AG04450 (cell line): ENCODE results near the gene PRG2. TPM values are rescaled to one million over a fixed set of nuclear protein-coding genes. Genes with fewer than 3 reads are reported as not detected.

ENCODE experiments used
- CTCF ChIA-PET: fragments of 300-600, 350-600 bp; formaldehyde crosslinking; extraction: SDS; loops from one replicate; lab custom pipeline; 2022; ENCODE audit warnings: antibody characterized with exemption, inconsistent platforms; lab: Charles Lee
- POLR2A ChIA-PET: fragments of 350-600 bp; formaldehyde crosslinking; extraction: SDS; loops from one replicate; lab custom pipeline; 2021; ENCODE audit warnings: antibody characterized with exemption, inconsistent platforms; lab: Yijun Ruan, JAX
- DNase-seq: peaks from one replicate; pipeline ENCODE4 v3.0.0-alpha.2; 2011; ENCODE audit warnings: low read depth, low spot score
- H3K27ac ChIP-seq: one replicate; pipeline ENCODE4 v1.5.1; 2012; ENCODE audit warnings: low read depth, low read length, control low read depth
- H3K27me3 ChIP-seq: one replicate; pipeline ENCODE4 v1.6.0; 2012; ENCODE audit warnings: low read length; ENCODE audit not compliant: control insufficient read depth, insufficient read depth
- H3K4me3 ChIP-seq: 2 replicates; pipeline ENCODE4 v1.5.1; 2011; ENCODE audit warnings: mild to moderate bottlenecking, low read depth, low read length, control low read depth
- H3K9me3 ChIP-seq: 2 replicates; pipeline ENCODE4 v1.5.1; 2012; ENCODE audit warnings: low read length; ENCODE audit not compliant: control insufficient read depth, insufficient read depth
- CTCF ChIP-seq: IDR thresholded peaks from 2 replicates; pipeline ENCODE4 v1.5.1; 2011; ENCODE audit warnings: low read depth, low read length, control low read depth, inconsistent platforms
- polyA plus RNA-seq: library from polyadenylated mRNA; depleted of rRNA; stranded (reverse); fragments of >200 nt; gene quantifications from 2 replicates; pipeline ENCODE4 v1.2.3, GENCODE V29; 2011

The PRG2 gene
- polyA plus RNA-seq, 1 experiment: not detected

- TF ChIP-seq CTCF: no peak
- POLR2A ChIA-PET: no interaction called here
- H3K27me3 ChIP-seq: peaks cover 33% of the 10 kb centered on the region
- H3K4me3 ChIP-seq: no peak overlapping the region
- CTCF ChIA-PET: no interaction called here
- H3K27ac ChIP-seq: no peak overlapping the region
- no peak for DNase-seq
- no peaks in the 10 kb centered on the region for H3K9me3 ChIP-seq
Measured at GRCh38 chr11:57394203-57394965, 3.9 kb upstream of the PRG2 start.

- no peak for TF ChIP-seq CTCF
- Histone ChIP-seq H3K9me3 (no peaks in the 10 kb centered on the region), H3K27me3 (peaks cover 44% of the 10 kb centered on the region), H3K27ac (no peak overlapping the region), H3K4me3 (no peak overlapping the region)
- POLR2A ChIA-PET: no interaction called here
- no peak for DNase-seq
- CTCF ChIA-PET: interaction anchor here (0.6 kb wide), 1 partner anchor 39 kb away, joined by 5 read pairs; no protein-coding TSS in a partner anchor
Measured at GRCh38 chr11:57392763-57393105, 2.3 kb upstream of the PRG2 start.

- DNase-seq: no peak
- no peak for TF ChIP-seq CTCF
- ChIA-PET POLR2A (no interaction called here), CTCF (interaction anchor here (0.6 kb wide), 1 partner anchor 38 kb away, joined by 5 read pairs; no protein-coding TSS in a partner anchor)
- peaks cover 43% of the 10 kb centered on the region for H3K27me3 ChIP-seq
- no peak overlapping the region for H3K27ac ChIP-seq
- H3K4me3 ChIP-seq: no peak overlapping the region
- H3K9me3 ChIP-seq: no peaks in the 10 kb centered on the region
Measured at GRCh38 chr11:57392066-57392762, 1.8 kb upstream of the PRG2 start.

GRCh38 chr11:57391539-57391938 lies 1.1 kb upstream of the PRG2 start:
- POLR2A ChIA-PET: no interaction called here
- Histone ChIP-seq H3K9me3 (no peaks in the 10 kb centered on the region), H3K4me3 (no peak overlapping the region), H3K27me3 (peaks cover 41% of the 10 kb centered on the region), H3K27ac (no peak overlapping the region)
- CTCF ChIA-PET: no interaction called here
- DNase-seq: no peak
- no peak for TF ChIP-seq CTCF

- ChIA-PET CTCF (no interaction called here), POLR2A (no interaction called here)
- Histone ChIP-seq H3K27me3 (peaks cover 42% of the 10 kb centered on the region), H3K4me3 (no peak overlapping the region), H3K9me3 (no peaks in the 10 kb centered on the region), H3K27ac (no peak overlapping the region)
- TF ChIP-seq CTCF: no peak
- no peak for DNase-seq
Measured at GRCh38 chr11:57391111-57391510, 661 bp upstream of the PRG2 start.
